ENCODE data around the gene ELAVL1.

Gene ELAVL1

GRCh38 chr19:7922836-7923195 is 82.6 kb downstream of the ELAVL1 start:
- no peak overlapping the region for H3K4me3 ChIP-seq (replicated peaks; ENCODE audit: low read depth, low read length)
- TF ChIP-seq CTCF (IDR thresholded peaks at IDR 0.05; ENCODE audit: low read length, missing control alignments), result no peak
- no peak for DNase-seq (ENCODE audit: low read depth)

- no peak for TF ChIP-seq CTCF (IDR thresholded peaks at IDR 0.05; ENCODE audit: low read length, missing control alignments)
- H3K4me3 ChIP-seq (replicated peaks; ENCODE audit: low read depth, low read length), result peak overlapping the region; percentile 64
- DNase-seq (ENCODE audit: low read depth), result no peak
Measured at GRCh38 chr19:7921967-7922835, 83.2 kb downstream of the ELAVL1 start.

GRCh38 chr19:7921302-7921966 is 84.0 kb downstream of the ELAVL1 start:
- TF ChIP-seq CTCF (IDR thresholded peaks at IDR 0.05; ENCODE audit: low read length, missing control alignments), result no peak
- peak overlapping the region; percentile 64 for H3K4me3 ChIP-seq (replicated peaks; ENCODE audit: low read depth, low read length)
- no peak for DNase-seq (ENCODE audit: low read depth)

- peak; percentile 98 for DNase-seq (ENCODE audit: low read depth)
- TF ChIP-seq CTCF (IDR thresholded peaks at IDR 0.05; ENCODE audit: low read length, missing control alignments), result no peak
- H3K4me3 ChIP-seq (replicated peaks; ENCODE audit: low read depth, low read length), result peak overlapping the region; percentile 68
Measured at GRCh38 chr19:7920519-7921301, 84.7 kb downstream of the ELAVL1 start.

- DNase-seq (ENCODE audit: low read depth), result peak; percentile 95
- peak within 1 kb of the TSS; percentile 68 for H3K4me3 ChIP-seq (replicated peaks; ENCODE audit: low read depth, low read length)
- no peak for TF ChIP-seq CTCF (IDR thresholded peaks at IDR 0.05; ENCODE audit: low read length, missing control alignments)
Measured at GRCh38 chr19:7919610-7920518, 85.6 kb downstream of the ELAVL1 start, which contains the start of gene SNAPC2. TSS of gene SNAPC2 (plus strand) at chr19:7920338. CDS start at chr19:7920367, 29 bp downstream.
